COLO829 (cell line): Measurements from ENCODE around the gene U2AF2.
A peak's percentile ranks its signal among the peaks of the same experiment; 100 is the strongest.

Experiments used
- DNase-seq: peaks from one replicate; pipeline ENCODE4 v3.0.0; 2012; ENCODE audit warnings: low spot score

The U2AF2 gene

GRCh38 chr19:55658846-55659459 is 4.1 kb downstream of the U2AF2 start:
- DNase-seq, result no peak

DNA sequence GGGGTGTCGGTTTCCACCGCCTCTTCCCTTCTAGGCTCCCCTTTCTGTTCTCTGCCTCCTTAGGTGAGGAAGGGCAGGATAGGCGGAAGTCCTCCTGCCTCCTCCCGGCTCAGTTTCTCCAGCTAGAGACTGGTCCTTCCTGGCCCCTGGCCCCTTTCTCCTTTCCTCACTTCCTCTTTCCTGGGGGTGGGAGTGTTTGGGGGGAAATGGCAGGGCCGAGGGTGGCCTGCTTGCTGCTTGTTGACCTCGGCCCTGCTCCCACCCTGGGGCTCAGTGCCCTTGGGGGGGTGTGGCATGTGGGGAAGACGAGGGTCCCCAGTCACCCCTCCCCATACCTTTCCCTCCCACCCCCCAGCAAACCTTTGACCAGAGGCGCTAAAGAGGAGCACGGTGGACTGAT is 5.0 kb downstream of the U2AF2 start:
- DNase-seq, result no peak

GRCh38 chr19:55660404-55660803 is 5.6 kb downstream of the U2AF2 start:
- DNase-seq, result no peak

- no peak for DNase-seq
Measured at GRCh38 chr19:55660991-55661390, 6.2 kb downstream of the U2AF2 start.

DNA sequence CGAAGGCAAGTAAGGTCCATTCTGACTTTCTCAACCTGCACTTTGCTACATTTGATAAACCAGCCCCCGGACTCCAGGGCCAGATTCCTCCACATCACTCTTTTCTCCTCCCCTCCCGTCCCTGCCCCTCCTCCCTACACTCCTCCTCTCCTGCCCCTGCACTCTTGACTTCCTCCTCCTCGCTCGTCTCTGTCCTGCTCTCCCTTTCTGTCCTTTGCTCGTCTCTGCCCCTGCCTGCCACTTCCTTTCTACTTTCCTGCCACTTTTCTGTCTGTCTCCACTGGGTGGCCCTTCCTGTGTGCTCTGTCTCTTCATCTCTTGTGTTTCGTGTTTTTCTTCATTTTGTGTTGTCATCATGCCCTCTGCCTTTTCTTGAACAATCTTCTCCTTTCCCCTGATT is 7.0 kb downstream of the U2AF2 start:
- DNase-seq, result no peak

DNA sequence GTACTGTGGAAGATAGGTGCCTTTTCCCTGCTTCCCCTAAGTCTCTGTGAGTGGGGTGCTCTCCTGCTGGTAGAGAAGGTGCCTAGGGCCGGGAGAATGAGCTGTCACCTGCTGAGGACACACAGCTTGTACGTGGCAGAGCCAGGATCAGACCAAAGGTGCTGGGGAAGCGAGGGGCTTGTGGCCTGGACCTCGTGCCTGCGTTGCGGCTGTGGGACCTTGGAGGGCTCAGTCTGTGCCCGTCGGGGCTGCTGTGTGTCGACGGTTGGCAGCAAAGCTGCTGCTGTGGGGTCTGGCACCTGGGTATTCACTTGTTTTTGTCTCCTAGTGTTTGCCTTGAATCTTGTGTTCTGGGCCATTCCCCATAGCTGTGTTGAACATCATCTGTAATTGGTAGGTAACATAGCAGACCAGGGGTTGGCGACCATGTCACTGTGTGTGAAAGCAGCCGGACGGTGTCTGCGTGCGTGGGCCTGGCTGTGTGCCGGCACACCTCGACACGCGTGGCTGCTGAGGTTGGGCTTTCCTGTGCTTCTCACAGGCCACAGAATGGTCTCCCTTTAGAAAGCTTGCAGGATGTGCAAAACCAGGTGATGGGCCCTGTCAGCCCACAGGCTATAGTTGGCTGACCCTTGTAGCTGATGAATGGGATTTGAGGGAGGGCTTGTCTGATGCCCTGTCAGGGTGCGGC is 9.2 kb downstream of the U2AF2 start:
- no peak for DNase-seq

DNA sequence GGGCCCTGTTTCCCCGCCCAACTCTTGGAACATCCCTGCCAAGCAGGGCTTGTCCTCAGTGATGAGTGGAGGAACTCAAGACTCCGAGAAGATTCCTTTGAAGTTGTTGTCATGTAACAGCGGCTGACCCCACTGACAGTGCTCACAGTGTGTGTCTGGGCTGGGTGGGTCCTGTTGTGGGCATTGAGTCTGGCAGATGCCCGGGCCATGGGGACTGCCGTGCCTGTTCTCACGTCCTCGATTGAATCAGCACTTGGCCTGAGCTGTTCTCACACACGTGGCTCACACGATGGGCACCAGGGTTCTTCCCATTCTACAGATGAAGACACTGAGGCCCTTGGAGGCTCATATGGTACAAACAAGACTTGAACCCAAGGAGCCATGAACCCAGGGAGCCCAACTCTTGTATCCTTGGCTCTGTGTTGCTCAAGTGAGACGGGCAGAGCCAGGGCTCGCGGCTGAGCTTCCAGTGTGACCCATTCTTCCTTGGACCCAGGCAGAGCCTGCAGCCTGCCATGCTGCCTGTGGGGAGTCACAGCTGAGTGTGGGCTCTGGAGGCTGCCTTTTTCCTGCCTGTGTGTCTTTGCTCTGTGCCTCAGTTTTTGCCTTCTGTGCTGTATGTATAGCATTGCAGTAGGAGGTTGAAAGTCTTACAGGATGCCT is 11.6 kb downstream of the U2AF2 start:
- no peak for DNase-seq

DNA sequence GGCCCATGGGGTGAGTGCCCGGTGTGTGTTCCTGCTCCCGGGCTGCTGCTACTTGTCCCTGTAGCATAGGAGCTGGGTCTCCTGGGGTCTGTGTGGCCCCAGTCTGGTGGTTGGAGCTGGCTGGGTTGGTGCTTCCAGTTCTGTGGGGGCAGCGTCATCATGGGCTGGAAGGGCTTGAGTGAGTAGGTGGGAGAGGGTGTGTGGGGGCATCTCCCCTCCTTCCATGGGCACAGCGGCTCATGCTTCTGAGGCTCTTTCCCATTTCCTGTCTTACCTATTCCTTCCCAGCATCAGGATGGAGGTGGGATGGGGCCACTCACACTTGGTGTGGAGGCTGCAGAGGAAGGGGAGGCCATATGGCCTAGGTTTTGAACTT is 12.2 kb downstream of the U2AF2 start:
- no peak for DNase-seq

DNA sequence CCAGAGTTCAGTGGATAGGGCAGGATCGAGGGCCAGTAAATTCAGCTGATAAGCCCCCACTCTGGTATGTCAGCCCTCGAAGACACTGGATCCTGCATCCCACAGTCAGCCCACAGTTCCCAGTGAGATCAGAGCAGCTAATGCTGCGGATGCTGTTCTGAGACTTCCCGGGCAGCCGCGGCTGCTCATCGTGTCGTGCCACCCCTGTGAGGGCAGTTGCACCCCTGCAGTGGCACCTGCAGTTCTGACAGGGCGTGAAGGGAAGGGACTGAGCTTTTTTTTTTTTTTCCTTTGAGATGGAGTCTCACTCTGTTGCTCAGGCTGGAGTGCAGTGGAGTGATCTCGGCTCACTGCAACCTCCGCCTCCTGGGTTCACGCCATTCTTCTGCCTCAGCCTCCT is 12.7 kb downstream of the U2AF2 start:
- DNase-seq, result no peak

DNA sequence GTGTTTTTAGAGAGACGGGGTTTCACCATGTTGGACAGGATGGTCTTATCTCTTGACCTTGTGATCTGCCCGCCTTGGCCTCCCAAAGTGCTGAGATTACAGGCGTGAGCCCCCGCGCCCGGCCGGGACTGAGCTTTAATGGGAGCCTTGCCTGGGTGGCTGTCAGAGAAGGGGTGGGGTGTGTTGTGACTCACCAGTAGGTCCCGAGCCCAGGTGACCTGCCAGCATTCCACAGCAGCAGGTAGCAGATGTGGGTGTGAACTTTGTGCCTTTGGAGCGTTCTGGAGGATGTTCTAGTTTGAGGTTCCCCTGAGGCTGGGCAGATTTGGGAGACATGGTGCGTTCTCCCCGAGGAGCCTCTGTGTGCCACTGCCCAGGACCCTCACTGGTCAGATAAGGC is 13.1 kb downstream of the U2AF2 start:
- no peak for DNase-seq

- no peak for DNase-seq
Measured at GRCh38 chr19:55668603-55669348, 13.9 kb downstream of the U2AF2 start.

- no peak for DNase-seq
Measured at GRCh38 chr19:55669418-55670279, 14.8 kb downstream of the U2AF2 start.

- DNase-seq, result no peak
Measured at GRCh38 chr19:55670280-55671053, 15.6 kb downstream of the U2AF2 start.

- no peak for DNase-seq
Measured at GRCh38 chr19:55671054-55671378, 16.2 kb downstream of the U2AF2 start.

- DNase-seq, result no peak
Measured at GRCh38 chr19:55672418-55672817, 17.6 kb downstream of the U2AF2 start.

DNA sequence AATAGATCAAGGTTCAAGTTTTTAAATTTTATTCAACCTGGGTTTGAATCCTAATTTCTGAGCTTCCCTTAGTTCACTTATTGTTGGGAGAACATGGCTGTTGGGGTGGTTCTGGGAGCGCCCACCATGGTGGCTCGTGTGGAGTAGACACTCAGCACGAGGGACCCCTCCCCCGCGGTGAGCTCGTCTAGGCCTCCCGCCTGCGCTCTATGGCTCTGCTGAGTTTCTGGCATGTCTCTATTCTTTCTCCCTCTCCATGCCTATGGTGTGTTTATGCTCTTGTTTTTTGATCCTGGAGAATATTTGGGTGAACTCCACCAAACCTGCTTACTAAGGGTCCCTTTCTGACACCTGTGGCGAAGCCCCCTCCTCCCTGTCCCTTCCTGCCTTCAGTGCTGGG is 18.6 kb downstream of the U2AF2 start:
- no peak for DNase-seq

GRCh38 chr19:55673889-55674288 is 19.1 kb downstream of the U2AF2 start:
- DNase-seq, result no peak

DNA sequence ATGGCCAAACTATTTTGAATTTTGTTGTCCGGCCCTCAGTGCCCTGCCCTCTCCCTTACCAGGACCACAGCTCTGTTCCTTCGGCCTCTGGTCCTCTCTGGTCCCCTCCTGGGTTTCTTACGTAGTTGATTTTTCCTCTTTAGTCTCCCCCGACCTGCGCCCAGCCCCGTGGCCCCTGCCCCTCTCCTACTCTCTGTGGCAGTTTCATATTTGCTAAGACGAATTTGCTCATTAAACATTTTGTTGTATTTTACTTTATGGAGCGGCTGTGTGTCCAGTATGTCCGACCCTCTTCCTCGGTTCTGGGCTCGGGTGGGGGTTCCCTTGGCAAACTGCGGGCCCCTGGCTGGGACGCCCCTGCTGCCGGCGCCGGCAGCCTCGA is 19.6 kb downstream of the U2AF2 start:
- DNase-seq, result no peak

GRCh38 chr19:55674841-55675660 is 20.2 kb downstream of the U2AF2 start, which contains the start of gene EPN1:
EPN1 (plus strand) TSS chr19:55675226; CDS start chr19:55678628, 3,402 bp downstream.
- peak; percentile 96 for DNase-seq

- DNase-seq, result no peak
Measured at GRCh38 chr19:55675661-55676354, 21.0 kb downstream of the U2AF2 start.
